Mucosa of rectum (tissue), 2 donors: ENCODE data around the gene TPR.
A peak's percentile ranks its signal among the peaks of the same experiment; 100 is the strongest.

ENCODE experiments used
- H3K27ac ChIP-seq, 2 donors: one replicate each; pipeline ENCODE4 v1.7.0; 2013; ENCODE audit warnings: inconsistent platforms in 2 of 2, low read depth in 2 of 2, low read length in 2 of 2
- H3K27me3 ChIP-seq, 2 donors: one replicate each; pipeline ENCODE4 v1.7.0; 2013; ENCODE audit warnings: low read length in 2 of 2; ENCODE audit not compliant: control insufficient read depth in 2 of 2, insufficient read depth in 2 of 2
- H3K36me3 ChIP-seq, 2 donors: one replicate each; pipeline ENCODE4 v1.7.0; 2013; ENCODE audit warnings: low read length in 2 of 2; ENCODE audit not compliant: control insufficient read depth in 2 of 2, insufficient read depth in 2 of 2
- H3K4me1 ChIP-seq, 2 donors: one replicate each; pipeline ENCODE4 v1.7.0; 2013; ENCODE audit warnings: low read length in 2 of 2, mild to moderate bottlenecking in 1 of 2; ENCODE audit not compliant: control insufficient read depth in 2 of 2, insufficient read depth in 2 of 2
- H3K4me3 ChIP-seq, 2 donors: one replicate each; pipeline ENCODE4 v1.7.0; 2013; ENCODE audit warnings: low read length in 2 of 2
- H3K9ac ChIP-seq, 2 donors: one replicate each; pipeline ENCODE4 v1.7.0; 2013; ENCODE audit warnings: low read length in 2 of 2, low read depth in 1 of 2, mild to moderate bottlenecking in 1 of 2
- H3K9me3 ChIP-seq, 2 donors: one replicate each; pipeline ENCODE4 v1.7.0; 2013; ENCODE audit warnings: low read length in 2 of 2; ENCODE audit not compliant: control insufficient read depth in 2 of 2
- donor health status: healthy.
- donor health status: Normal muscosa, but diverticular disease.

Gene TPR

GRCh38 chr1:186375152-186375928 lies at the start of gene TPR, which contains the start of gene ODR4:
Gene TPR (minus strand): TSS chr1:186375253. CDS start chr1:186375028, 225 bp downstream.
Gene ODR4 (plus strand): TSS chr1:186375838. CDS start chr1:186379786, 3,948 bp downstream.
- Histone ChIP-seq H3K4me1 (peaks cover 11 to 12% of the 10 kb centered on the region in 2 donors), H3K27ac (peak within 1 kb of the TSS; percentile 99 to 100), H3K4me3 (peak within 1 kb of the TSS; percentile 99), H3K36me3 (peaks cover 13 to 15% of the 10 kb centered on the region in 2 donors), H3K9ac (peak within 1 kb of the TSS; percentile 94 to 96), H3K27me3 (no peaks in the 10 kb centered on the region), H3K9me3 (no peaks in the 10 kb centered on the region)

- Histone ChIP-seq H3K27ac (no peak overlapping the region), H3K27me3 (no peaks in the 10 kb centered on the region), H3K4me1 (no peaks in the 10 kb centered on the region), H3K36me3 (peaks cover 0 to 4% of the 10 kb centered on the region in 2 donors), H3K4me3 (no peak overlapping the region), H3K9me3 (no peaks in the 10 kb centered on the region), H3K9ac (no peak overlapping the region)
These were observed 49.5 kb upstream of the TPR start for GRCh38 chr1:186424539-186424938.

GRCh38 chr1:186421446-186421845 lies 46.4 kb upstream of the TPR start:
- Histone ChIP-seq H3K4me3 (no peak overlapping the region), H3K4me1 (no peaks in the 10 kb centered on the region), H3K27me3 (no peaks in the 10 kb centered on the region), H3K9ac (no peak overlapping the region), H3K9me3 (no peaks in the 10 kb centered on the region), H3K36me3 (peaks cover 0 to 17% of the 10 kb centered on the region in 2 donors), H3K27ac (no peak overlapping the region)

GRCh38 chr1:186420923-186421322 lies 45.9 kb upstream of the TPR start:
- Histone ChIP-seq H3K4me1 (no peaks in the 10 kb centered on the region), H3K9me3 (no peaks in the 10 kb centered on the region), H3K4me3 (no peak overlapping the region), H3K9ac (no peak overlapping the region), H3K36me3 (peaks cover 0 to 17% of the 10 kb centered on the region in 2 donors), H3K27me3 (no peaks in the 10 kb centered on the region), H3K27ac (peak overlapping the region; percentile 9 to 11)

- Histone ChIP-seq H3K9ac (no peak overlapping the region), H3K27me3 (no peaks in the 10 kb centered on the region), H3K4me1 (no peaks in the 10 kb centered on the region), H3K9me3 (no peaks in the 10 kb centered on the region), H3K36me3 (peaks cover 0 to 17% of the 10 kb centered on the region in 2 donors), H3K4me3 (no peak overlapping the region), H3K27ac (peak overlapping the region; percentile 9 to 11)
These were observed 45.3 kb upstream of the TPR start for GRCh38 chr1:186420311-186420710.

- Histone ChIP-seq H3K4me3 (no peak overlapping the region), H3K9ac (no peak overlapping the region), H3K9me3 (no peaks in the 10 kb centered on the region), H3K27me3 (no peaks in the 10 kb centered on the region), H3K27ac (no peak overlapping the region), H3K4me1 (no peaks in the 10 kb centered on the region), H3K36me3 (peaks cover 0 to 17% of the 10 kb centered on the region in 2 donors)
These were observed 43.5 kb upstream of the TPR start for GRCh38 chr1:186418503-186418902.

GRCh38 chr1:186413319-186413718 lies 38.3 kb upstream of the TPR start:
- Histone ChIP-seq H3K9me3 (no peaks in the 10 kb centered on the region), H3K4me3 (no peak overlapping the region), H3K4me1 (no peaks in the 10 kb centered on the region), H3K27me3 (no peaks in the 10 kb centered on the region), H3K9ac (no peak overlapping the region), H3K27ac (no peak overlapping the region), H3K36me3 (peaks cover 0 to 8% of the 10 kb centered on the region in 2 donors)

- H3K9me3 ChIP-seq, result no peaks in the 10 kb centered on the region
- H3K9ac ChIP-seq, result no peak overlapping the region
- H3K4me3 ChIP-seq, result no peak overlapping the region
- H3K27me3 ChIP-seq, result no peaks in the 10 kb centered on the region
- no peak overlapping the region for H3K27ac ChIP-seq
- H3K4me1 ChIP-seq, result peaks cover 0 to 2% of the 10 kb centered on the region in 2 donors
- peaks cover 18 to 21% of the 10 kb centered on the region in 2 donors for H3K36me3 ChIP-seq
These were observed 34.0 kb upstream of the TPR start for GRCh38 chr1:186409091-186409490.

- Histone ChIP-seq H3K27ac (no peak overlapping the region), H3K9ac (no peak overlapping the region), H3K4me1 (peaks cover 0 to 2% of the 10 kb centered on the region in 2 donors), H3K27me3 (no peaks in the 10 kb centered on the region), H3K36me3 (peaks cover 25 to 28% of the 10 kb centered on the region in 2 donors), H3K4me3 (no peak overlapping the region), H3K9me3 (no peaks in the 10 kb centered on the region)
These were observed 29.5 kb upstream of the TPR start for GRCh38 chr1:186404454-186405051.

GRCh38 chr1:186403632-186404031 lies 28.6 kb upstream of the TPR start:
- Histone ChIP-seq H3K36me3 (peaks cover 25 to 28% of the 10 kb centered on the region in 2 donors), H3K27me3 (no peaks in the 10 kb centered on the region), H3K9me3 (no peaks in the 10 kb centered on the region), H3K4me1 (peaks cover 0 to 2% of the 10 kb centered on the region in 2 donors), H3K27ac (no peak overlapping the region), H3K4me3 (no peak overlapping the region), H3K9ac (no peak overlapping the region)
